Gastroesophageal sphincter (tissue), 3 donors: ENCODE results near the gene SMARCAL1.

ENCODE experiments used
- CTCF ChIP-seq, 4 experiments: fragments of 200-600 bp in 2 of 4; fragments of 450-650 bp in 2 of 4; sonication (generic) in 1 of 4; IDR thresholded peaks; one replicate each; pipeline ENCODE4 v1.5.1; 2017 to 2019; ENCODE audit warnings: antibody characterized with exemption in 4 of 4, mild to moderate bottlenecking in 2 of 4, moderate library complexity in 2 of 4
- EP300 ChIP-seq: sonication (generic); formaldehyde crosslinking; IDR thresholded peaks from one replicate; pipeline ENCODE4 v1.6.1; 2017; ENCODE audit warnings: antibody characterized with exemption, mild to moderate bottlenecking
- POLR2A ChIP-seq, 2 donors: fragments of 450-650 bp; IDR thresholded peaks; one replicate each; pipeline ENCODE4 v1.6.1; 2017; ENCODE audit warnings: antibody characterized with exemption in 2 of 2, mild to moderate bottlenecking in 2 of 2, moderate library complexity in 1 of 2
- POLR2AphosphoS5 ChIP-seq: sonication (generic); formaldehyde crosslinking; IDR thresholded peaks from one replicate; pipeline ENCODE4 v1.6.1; 2017; ENCODE audit warnings: antibody characterized with exemption

- no peak for TF ChIP-seq CTCF (IDR thresholded peaks at IDR 0.05)
- TF ChIP-seq POLR2AphosphoS5, result no peak
- TF ChIP-seq POLR2A (IDR thresholded peaks at IDR 0.05), result no peak
- TF ChIP-seq EP300, result no peak
These were observed 49.6 kb upstream of the SMARCAL1 start for GRCh38 chr2:216362730-216363129.
